WTC11 (cell line): ENCODE results near the gene NAV2. TPM values are rescaled to one million over a fixed set of nuclear protein-coding genes. Genes with fewer than 3 reads are reported as not detected.

Source experiments
- ATAC-seq: fragments of 200-7000 bp; cut with Tn5 transposase; 2 replicates; pipeline ENCODE4 v1.10.0; 2021; ENCODE audit warnings: mild to moderate bottlenecking, moderate library complexity
- CTCF ChIA-PET: fragments of 300-600 bp; sonication (Branson Sonifier 250); formaldehyde crosslinking; loops from one replicate; lab custom pipeline; 2021; ENCODE audit warnings: antibody characterized with exemption; lab: Charles Lee
- POLR2A ChIA-PET: fragments of 350-600 bp; sonication (Branson Sonifier 250); formaldehyde crosslinking; loops from one replicate; lab custom pipeline; 2021; ENCODE audit warnings: antibody characterized with exemption; lab: Charles Lee
- DNase-seq: peaks from one replicate; pipeline ENCODE4 v3.0.0; 2021; ENCODE audit warnings: low spot score
- H3K27ac Mint-ChIP-seq: 2 replicates; pipeline ENCODE4 v1.8.0; 2021; ENCODE audit warnings: mixed read lengths
- H3K27me3 Mint-ChIP-seq: 2 replicates; pipeline ENCODE4 v1.8.0; 2021; ENCODE audit warnings: low read depth, mild to moderate bottlenecking, moderate library complexity, mixed read lengths
- H3K36me3 Mint-ChIP-seq: 2 replicates; pipeline ENCODE4 v1.8.0; 2021; ENCODE audit warnings: mixed read lengths
- H3K4me1 Mint-ChIP-seq: 2 replicates; pipeline ENCODE4 v1.8.0; 2022; ENCODE audit warnings: mixed read lengths
- H3K4me3 Mint-ChIP-seq: 2 replicates; pipeline ENCODE4 v1.8.0; 2021; ENCODE audit warnings: mild to moderate bottlenecking, moderate library complexity, mixed read lengths
- H3K9me3 Mint-ChIP-seq: 2 replicates; pipeline ENCODE4 v1.8.0; 2021; ENCODE audit warnings: mixed read lengths
- CREM ChIP-seq: sonication (generic); formaldehyde crosslinking; IDR thresholded peaks from 2 replicates; pipeline ENCODE4 v1.8.1; 2022; ENCODE audit warnings: mild to moderate bottlenecking, missing genetic modification reagents, moderate library complexity
- ELF4 ChIP-seq: sonication (generic); formaldehyde crosslinking; IDR thresholded peaks from 2 replicates; pipeline ENCODE4 v1.8.1; 2022; ENCODE audit warnings: low read depth, mild to moderate bottlenecking, moderate library complexity, missing genetic modification reagents
- ESRRA ChIP-seq: sonication (generic); formaldehyde crosslinking; IDR thresholded peaks from 2 replicates; pipeline ENCODE4 v1.8.1; 2022; ENCODE audit warnings: mild to moderate bottlenecking, missing genetic modification reagents, borderline replicate concordance
- ETV6 ChIP-seq: sonication (generic); formaldehyde crosslinking; IDR thresholded peaks from 2 replicates; pipeline ENCODE4 v1.8.1; 2022; ENCODE audit warnings: mild to moderate bottlenecking, missing genetic modification reagents
- FOXJ3 ChIP-seq: sonication (generic); formaldehyde crosslinking; IDR thresholded peaks from 2 replicates; pipeline ENCODE4 v1.9.0; 2021; ENCODE audit warnings: missing genetic modification reagents, mild to moderate bottlenecking, borderline replicate concordance
- FOXK1 ChIP-seq: sonication (generic); formaldehyde crosslinking; IDR thresholded peaks from 2 replicates; pipeline ENCODE4 v1.8.0; 2022; ENCODE audit warnings: mild to moderate bottlenecking, moderate library complexity, missing genetic modification reagents
- FOXP1 ChIP-seq: sonication (generic); formaldehyde crosslinking; IDR thresholded peaks from 2 replicates; pipeline ENCODE4 v1.8.0; 2022; ENCODE audit warnings: missing genetic modification reagents, mild to moderate bottlenecking, moderate library complexity, borderline replicate concordance
- JAZF1 ChIP-seq: fragments of 250-450 bp; sonication (Bioruptor Pico); IDR thresholded peaks from 2 replicates; pipeline ENCODE4 v1.9.0; 2021; ENCODE audit warnings: moderate library complexity, mild to moderate bottlenecking, inconsistent platforms
- MXD4 ChIP-seq: fragments of 250-450 bp; sonication (Bioruptor Pico); IDR thresholded peaks from 2 replicates; pipeline ENCODE4 v1.8.0; 2021; ENCODE audit warnings: mild to moderate bottlenecking, moderate library complexity, borderline replicate concordance
- NFATC4 ChIP-seq: fragments of 250-450 bp; sonication (Bioruptor Pico); IDR thresholded peaks from 2 replicates; pipeline ENCODE4 v1.9.0; 2021; ENCODE audit warnings: mild to moderate bottlenecking
- NR3C1 ChIP-seq: sonication (generic); formaldehyde crosslinking; conservative IDR thresholded peaks from 2 replicates; pipeline ENCODE4 v1.8.1; 2023; ENCODE audit warnings: low read depth, mild to moderate bottlenecking, missing genetic modification reagents
- OVOL2 ChIP-seq: fragments of 250-450 bp; sonication (Bioruptor Pico); IDR thresholded peaks from 2 replicates; pipeline ENCODE4 v1.9.0; 2021; ENCODE audit warnings: mild to moderate bottlenecking, borderline replicate concordance
- TP53 ChIP-seq: sonication (generic); formaldehyde crosslinking; IDR thresholded peaks from 2 replicates; pipeline ENCODE4 v1.8.1; 2023; ENCODE audit warnings: mild to moderate bottlenecking, missing genetic modification reagents
- ZBTB21 ChIP-seq: sonication (generic); formaldehyde crosslinking; IDR thresholded peaks from 2 replicates; pipeline ENCODE4 v1.8.1; 2023; ENCODE audit warnings: mild to moderate bottlenecking, missing genetic modification reagents, borderline replicate concordance
- ZNF232 ChIP-seq: sonication (generic); formaldehyde crosslinking; IDR thresholded peaks from 2 replicates; pipeline ENCODE4 v1.8.0; 2022; ENCODE audit warnings: mild to moderate bottlenecking, missing genetic modification reagents
- ZNF317 ChIP-seq: sonication (generic); formaldehyde crosslinking; IDR thresholded peaks from 2 replicates; pipeline ENCODE4 v1.8.1; 2023; ENCODE audit warnings: low read depth, mild to moderate bottlenecking, moderate library complexity, missing genetic modification reagents, borderline replicate concordance
- ZNF396 ChIP-seq: fragments of 250-450 bp; sonication (Bioruptor Pico); IDR thresholded peaks from 2 replicates; pipeline ENCODE4 v1.8.0; 2021; ENCODE audit warnings: mild to moderate bottlenecking, moderate library complexity, borderline replicate concordance
- ZNF671 ChIP-seq: fragments of 250-450 bp; sonication (Bioruptor Pico); IDR thresholded peaks from 2 replicates; pipeline ENCODE4 v1.8.0; 2021; ENCODE audit warnings: mild to moderate bottlenecking
- total RNA-seq: library from RNA; stranded (reverse); gene quantifications from 3 replicates; pipeline ENCODE4 v1.2.3, GENCODE V29; 2021
- TF ChIP-seq, protein P1 (sequence below): sonication (generic); formaldehyde crosslinking; IDR thresholded peaks from 2 replicates; pipeline ENCODE4 v1.8.1; 2023; ENCODE audit warnings: mild to moderate bottlenecking, missing genetic modification reagents, borderline replicate concordance
- TF ChIP-seq, protein P2 (sequence below): fragments of 250-450 bp; sonication (Bioruptor Pico); IDR thresholded peaks from 2 replicates; pipeline ENCODE4 v1.9.0; 2021; ENCODE audit warnings: moderate library complexity, mild to moderate bottlenecking, inconsistent platforms, borderline replicate concordance
- TF ChIP-seq, protein P3 (sequence below): fragments of 250-450 bp; sonication (Bioruptor Pico); conservative IDR thresholded peaks from 2 replicates; pipeline ENCODE4 v1.9.0; 2021; ENCODE audit warnings: mild to moderate bottlenecking
- TF ChIP-seq, protein P4 (sequence below): fragments of 250-450 bp; sonication (Bioruptor Pico); IDR thresholded peaks from 2 replicates; pipeline ENCODE4 v1.9.0; 2021; ENCODE audit warnings: mild to moderate bottlenecking, borderline replicate concordance

Gene NAV2
- total RNA-seq, 1 experiment from 2014 or later, result 42.8 TPM

DNA sequence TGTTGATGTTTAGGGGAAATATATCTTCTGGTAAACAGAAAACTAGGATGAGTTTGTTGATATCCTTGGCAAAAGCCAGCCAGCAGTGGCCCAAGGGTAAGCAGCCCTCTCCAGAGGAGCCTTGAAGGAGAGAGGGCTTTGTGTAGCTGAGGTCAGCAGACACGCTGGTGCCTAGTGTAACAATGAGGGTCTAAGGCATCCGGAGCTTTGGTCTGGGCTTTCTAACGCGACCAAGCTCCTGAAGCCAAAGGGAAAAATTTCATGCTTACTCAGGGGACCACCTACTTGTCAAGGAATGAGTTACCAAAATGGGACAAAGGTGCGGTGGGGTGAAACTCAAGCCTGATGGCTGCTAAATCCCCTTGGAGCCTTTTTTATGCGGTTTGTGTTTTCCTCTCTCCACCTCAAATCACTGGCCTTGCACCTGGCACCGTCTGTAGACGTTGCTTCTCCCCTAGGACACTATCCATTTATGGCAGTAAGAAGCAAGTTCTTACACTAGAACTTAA lies 312.7 kb downstream of the NAV2 start:
- peaks cover 64% of the 10 kb centered on the region for H3K4me1 Mint-ChIP-seq
- DNase-seq, result no peak
- H3K4me3 Mint-ChIP-seq, result peak overlapping the region; percentile 45

DNA sequence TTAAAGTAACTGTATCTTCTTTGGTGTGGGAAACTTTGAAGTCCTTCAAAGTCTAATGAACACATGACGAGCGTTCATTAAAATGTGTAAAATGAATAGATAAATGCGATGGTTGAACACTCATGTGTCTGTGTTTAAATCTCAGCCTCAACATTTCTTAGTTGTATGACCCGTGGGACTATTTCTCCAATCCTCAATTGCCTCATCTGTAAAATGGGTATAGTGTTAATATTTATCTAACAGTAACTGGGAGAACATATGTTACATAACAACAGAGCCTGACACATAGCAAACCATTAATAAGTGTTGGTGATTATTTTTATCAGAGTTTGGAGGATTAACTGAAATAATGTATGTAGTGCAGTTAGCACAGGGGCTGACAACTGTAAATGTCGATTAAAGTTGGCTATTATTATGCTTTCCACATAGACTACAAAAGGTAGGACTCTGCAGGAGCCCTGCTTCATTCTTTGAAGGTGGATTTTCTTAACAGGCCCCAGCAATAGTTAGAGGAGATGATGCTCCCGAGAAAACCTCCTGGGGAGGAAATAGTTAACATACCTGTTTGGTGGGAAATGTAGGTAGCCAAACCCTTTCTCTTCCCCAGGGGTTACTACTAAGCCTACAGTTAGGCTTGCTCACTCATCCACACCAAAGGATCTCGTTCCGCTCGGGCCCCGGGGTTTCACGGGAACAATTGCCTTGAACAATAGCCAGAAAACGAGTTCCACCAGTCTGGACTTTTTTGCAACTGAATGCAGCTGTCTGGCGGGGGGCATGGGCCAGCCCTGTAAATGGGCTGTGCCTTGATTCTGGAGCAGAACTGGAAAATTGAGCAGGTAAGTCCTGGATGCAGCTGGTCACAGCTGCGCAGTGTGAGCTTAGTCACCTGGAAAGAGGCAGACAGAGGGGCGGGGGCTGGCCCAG lies 314.3 kb downstream of the NAV2 start:
- H3K4me1 Mint-ChIP-seq, result peaks cover 79% of the 10 kb centered on the region
- peak; percentile 80 for ATAC-seq
- H3K9me3 Mint-ChIP-seq, result no peaks in the 10 kb centered on the region
- TF ChIP-seq, protein P1, sequence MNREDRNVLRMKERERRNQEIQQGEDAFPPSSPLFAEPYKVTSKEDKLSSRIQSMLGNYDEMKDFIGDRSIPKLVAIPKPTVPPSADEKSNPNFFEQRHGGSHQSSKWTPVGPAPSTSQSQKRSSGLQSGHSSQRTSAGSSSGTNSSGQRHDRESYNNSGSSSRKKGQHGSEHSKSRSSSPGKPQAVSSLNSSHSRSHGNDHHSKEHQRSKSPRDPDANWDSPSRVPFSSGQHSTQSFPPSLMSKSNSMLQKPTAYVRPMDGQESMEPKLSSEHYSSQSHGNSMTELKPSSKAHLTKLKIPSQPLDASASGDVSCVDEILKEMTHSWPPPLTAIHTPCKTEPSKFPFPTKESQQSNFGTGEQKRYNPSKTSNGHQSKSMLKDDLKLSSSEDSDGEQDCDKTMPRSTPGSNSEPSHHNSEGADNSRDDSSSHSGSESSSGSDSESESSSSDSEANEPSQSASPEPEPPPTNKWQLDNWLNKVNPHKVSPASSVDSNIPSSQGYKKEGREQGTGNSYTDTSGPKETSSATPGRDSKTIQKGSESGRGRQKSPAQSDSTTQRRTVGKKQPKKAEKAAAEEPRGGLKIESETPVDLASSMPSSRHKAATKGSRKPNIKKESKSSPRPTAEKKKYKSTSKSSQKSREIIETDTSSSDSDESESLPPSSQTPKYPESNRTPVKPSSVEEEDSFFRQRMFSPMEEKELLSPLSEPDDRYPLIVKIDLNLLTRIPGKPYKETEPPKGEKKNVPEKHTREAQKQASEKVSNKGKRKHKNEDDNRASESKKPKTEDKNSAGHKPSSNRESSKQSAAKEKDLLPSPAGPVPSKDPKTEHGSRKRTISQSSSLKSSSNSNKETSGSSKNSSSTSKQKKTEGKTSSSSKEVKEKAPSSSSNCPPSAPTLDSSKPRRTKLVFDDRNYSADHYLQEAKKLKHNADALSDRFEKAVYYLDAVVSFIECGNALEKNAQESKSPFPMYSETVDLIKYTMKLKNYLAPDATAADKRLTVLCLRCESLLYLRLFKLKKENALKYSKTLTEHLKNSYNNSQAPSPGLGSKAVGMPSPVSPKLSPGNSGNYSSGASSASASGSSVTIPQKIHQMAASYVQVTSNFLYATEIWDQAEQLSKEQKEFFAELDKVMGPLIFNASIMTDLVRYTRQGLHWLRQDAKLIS (CRISPR knock-in tag), result no peak
- TF ChIP-seq, protein P2, sequence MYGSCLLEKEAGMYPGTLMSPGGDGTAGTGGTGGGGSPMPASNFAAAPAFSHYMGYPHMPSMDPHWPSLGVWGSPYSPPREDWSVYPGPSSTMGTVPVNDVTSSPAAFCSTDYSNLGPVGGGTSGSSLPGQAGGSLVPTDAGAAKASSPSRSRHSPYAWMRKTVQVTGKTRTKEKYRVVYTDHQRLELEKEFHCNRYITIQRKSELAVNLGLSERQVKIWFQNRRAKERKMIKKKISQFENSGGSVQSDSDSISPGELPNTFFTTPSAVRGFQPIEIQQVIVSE, result no peak
- TF ChIP-seq FOXJ3 (CRISPR knock-in tag) (no peak), JAZF1 (CRISPR knock-in tag) (no peak), ZNF232 (CRISPR knock-in tag) (no peak), OVOL2 (no peak), ETV6 (CRISPR knock-in tag) (0 out of 2 replicates have a peak, but pooled peaks have one; percentile 72), ESRRA (no peak), ZBTB21 (0 out of 2 replicates have a peak, but pooled peaks have one; percentile 22), ELF4 (CRISPR knock-in tag) (no peak), NFATC4 (CRISPR knock-in tag) (no peak), NR3C1 (CRISPR knock-in tag) (no peak), MXD4 (no peak), ZNF317 (CRISPR knock-in tag) (no peak), ZNF396 (CRISPR knock-in tag) (no peak), CREM (CRISPR knock-in tag) (peak; percentile 52; the same call in 1 of the 2 replicates), FOXP1 (CRISPR knock-in tag) (peak; percentile 64), ZNF671 (no peak)
- TF ChIP-seq, protein P3, sequence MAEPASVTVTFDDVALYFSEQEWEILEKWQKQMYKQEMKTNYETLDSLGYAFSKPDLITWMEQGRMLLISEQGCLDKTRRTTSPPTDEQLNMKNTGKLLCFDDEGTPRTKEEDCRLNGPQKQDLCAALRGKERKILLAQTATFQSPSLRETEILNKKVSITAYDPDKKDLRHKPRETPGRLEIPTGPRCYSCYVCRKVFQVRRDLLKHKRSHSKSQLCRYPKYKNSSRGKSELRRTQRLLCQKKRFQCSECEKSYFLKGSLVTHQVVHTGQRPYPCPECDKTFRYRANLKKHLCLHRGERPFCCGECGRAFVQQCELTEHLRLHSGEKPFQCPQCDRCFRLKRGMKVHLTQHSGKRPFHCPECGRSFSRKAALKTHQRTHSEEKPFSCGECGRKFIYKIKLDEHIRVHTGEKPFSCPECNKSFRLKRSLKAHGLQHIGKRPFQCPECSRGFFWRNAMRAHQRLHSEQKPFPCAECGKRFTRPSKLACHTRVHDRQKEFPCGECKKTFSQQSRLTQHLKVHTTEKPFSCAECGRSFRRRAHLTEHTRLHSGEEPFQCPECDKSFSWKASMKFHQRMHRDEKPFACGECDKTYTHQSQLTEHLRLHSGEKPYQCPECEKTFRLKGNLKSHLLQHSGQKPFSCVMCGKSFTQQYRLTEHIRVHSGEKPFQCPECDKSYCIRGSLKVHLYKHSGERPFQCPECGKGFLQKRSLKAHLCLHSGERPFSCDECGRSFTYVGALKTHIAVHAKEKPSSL (CRISPR knock-in tag), result no peak
- TF ChIP-seq, protein P4, sequence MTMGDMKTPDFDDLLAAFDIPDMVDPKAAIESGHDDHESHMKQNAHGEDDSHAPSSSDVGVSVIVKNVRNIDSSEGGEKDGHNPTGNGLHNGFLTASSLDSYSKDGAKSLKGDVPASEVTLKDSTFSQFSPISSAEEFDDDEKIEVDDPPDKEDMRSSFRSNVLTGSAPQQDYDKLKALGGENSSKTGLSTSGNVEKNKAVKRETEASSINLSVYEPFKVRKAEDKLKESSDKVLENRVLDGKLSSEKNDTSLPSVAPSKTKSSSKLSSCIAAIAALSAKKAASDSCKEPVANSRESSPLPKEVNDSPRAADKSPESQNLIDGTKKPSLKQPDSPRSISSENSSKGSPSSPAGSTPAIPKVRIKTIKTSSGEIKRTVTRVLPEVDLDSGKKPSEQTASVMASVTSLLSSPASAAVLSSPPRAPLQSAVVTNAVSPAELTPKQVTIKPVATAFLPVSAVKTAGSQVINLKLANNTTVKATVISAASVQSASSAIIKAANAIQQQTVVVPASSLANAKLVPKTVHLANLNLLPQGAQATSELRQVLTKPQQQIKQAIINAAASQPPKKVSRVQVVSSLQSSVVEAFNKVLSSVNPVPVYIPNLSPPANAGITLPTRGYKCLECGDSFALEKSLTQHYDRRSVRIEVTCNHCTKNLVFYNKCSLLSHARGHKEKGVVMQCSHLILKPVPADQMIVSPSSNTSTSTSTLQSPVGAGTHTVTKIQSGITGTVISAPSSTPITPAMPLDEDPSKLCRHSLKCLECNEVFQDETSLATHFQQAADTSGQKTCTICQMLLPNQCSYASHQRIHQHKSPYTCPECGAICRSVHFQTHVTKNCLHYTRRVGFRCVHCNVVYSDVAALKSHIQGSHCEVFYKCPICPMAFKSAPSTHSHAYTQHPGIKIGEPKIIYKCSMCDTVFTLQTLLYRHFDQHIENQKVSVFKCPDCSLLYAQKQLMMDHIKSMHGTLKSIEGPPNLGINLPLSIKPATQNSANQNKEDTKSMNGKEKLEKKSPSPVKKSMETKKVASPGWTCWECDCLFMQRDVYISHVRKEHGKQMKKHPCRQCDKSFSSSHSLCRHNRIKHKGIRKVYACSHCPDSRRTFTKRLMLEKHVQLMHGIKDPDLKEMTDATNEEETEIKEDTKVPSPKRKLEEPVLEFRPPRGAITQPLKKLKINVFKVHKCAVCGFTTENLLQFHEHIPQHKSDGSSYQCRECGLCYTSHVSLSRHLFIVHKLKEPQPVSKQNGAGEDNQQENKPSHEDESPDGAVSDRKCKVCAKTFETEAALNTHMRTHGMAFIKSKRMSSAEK (CRISPR knock-in tag), result no peak

More for the DNA sequence above, 312.7 kb downstream of the NAV2 start:
- ChIA-PET CTCF (interaction anchor here (0.6 to 5.2 kb wide), 9 partner anchors 15 to 133 kb away, joined by 3 to 35 read pairs (median 3); no protein-coding TSS in a partner anchor), POLR2A (interaction anchor here (1.0 kb wide), 1 partner anchor 25 kb away, joined by 4 read pairs; no protein-coding TSS in a partner anchor)
- H3K36me3 Mint-ChIP-seq, result no peaks in the 10 kb centered on the region
- TF ChIP-seq FOXK1 (no peak), TP53 (CRISPR knock-in tag) (0 out of 2 replicates have a peak, but pooled peaks have one; percentile 19), ETV6 (CRISPR knock-in tag) (no peak)
- H3K27me3 Mint-ChIP-seq, result peaks cover 8% of the 10 kb centered on the region; the same call in 1 of the 2 replicates
- ATAC-seq, result 0 out of 2 replicates have a peak, but pooled peaks have one; percentile 3
- no peaks in the 10 kb centered on the region for H3K9me3 Mint-ChIP-seq
- peak overlapping the region; percentile 97 for H3K27ac Mint-ChIP-seq

More for the DNA sequence above, 314.3 kb downstream of the NAV2 start:
- Mint-ChIP-seq H3K36me3 (no peaks in the 10 kb centered on the region), H3K4me3 (peak overlapping the region; percentile 62), H3K27me3 (peaks cover 8% of the 10 kb centered on the region; the same call in 1 of the 2 replicates), H3K27ac (peak overlapping the region; percentile 98)
- CTCF ChIA-PET, result interaction anchor here (0.6 to 5.2 kb wide), 7 partner anchors 9 to 106 kb away, joined by 3 to 35 read pairs (median 5); no protein-coding TSS in a partner anchor
- DNase-seq, result peak; percentile 90
- POLR2A ChIA-PET, result interaction anchor here (0.8 to 1.0 kb wide), 2 partner anchors 24 to 73 kb away, joined by 3 read pairs; no protein-coding TSS in a partner anchor
